PC-9 (cell line): ENCODE results near the gene BMPR1B. TPM values are rescaled to one million over a fixed set of nuclear protein-coding genes. Genes with fewer than 3 reads are reported as not detected.

Experiments
- BruUV-seq: library from RNA; stranded (reverse); fragments of 400-500 nt; replicated peaks from 2 replicates; lab custom pipeline; 2021; lab: Mats Ljungman, UMichigan
- CTCF ChIA-PET: fragments of 300-600 bp; sonication (Branson Sonifier 250); formaldehyde crosslinking; loops from one replicate; lab custom pipeline; 2022; ENCODE audit warnings: antibody characterized with exemption; lab: Charles Lee
- POLR2A ChIA-PET: fragments of 300-600 bp; sonication (Branson Sonifier 250); formaldehyde crosslinking; loops from one replicate; lab custom pipeline; 2022; ENCODE audit warnings: antibody characterized with exemption; ENCODE audit not compliant: unreplicated experiment; lab: Charles Lee
- DNase-seq, 2 experiments: peaks; one replicate each; pipeline versions ENCODE4 v3.0.0 to v3.0.0-alpha.2; 2015 to 2022; ENCODE audit warnings: mixed read lengths in 1 of 2
- H2AFZ ChIP-seq: fragments of 200-600 bp; sonication (generic); 2 replicates; pipeline ENCODE4 v1.8.1; 2017; ENCODE audit warnings: antibody characterized with exemption
- H3F3A ChIP-seq: fragments of 200-600 bp; sonication (generic); 2 replicates; pipeline ENCODE4 v1.8.1; 2017; ENCODE audit warnings: antibody characterized with exemption, mild to moderate bottlenecking, low read depth; ENCODE audit not compliant: insufficient read depth
- H3K27ac ChIP-seq: fragments of 200-600 bp; sonication (generic); 2 replicates; pipeline ENCODE4 v1.6.1; 2016; ENCODE audit warnings: mixed run types
- H3K27me3 ChIP-seq: fragments of 200-600 bp; sonication (generic); 2 replicates; pipeline ENCODE4 v1.6.1; 2016; ENCODE audit warnings: low read depth, mixed run types; ENCODE audit not compliant: insufficient read depth
- H3K36me3 ChIP-seq: fragments of 200-600 bp; sonication (generic); 2 replicates; pipeline ENCODE4 v1.6.1; 2016; ENCODE audit warnings: low read depth, mixed run types
- H3K4me1 ChIP-seq: fragments of 200-600 bp; sonication (generic); replicated peaks from 2 replicates; pipeline ENCODE4 v1.6.1; 2016; ENCODE audit warnings: mixed run types; ENCODE audit not compliant: insufficient read depth
- H3K4me2 ChIP-seq: fragments of 200-600 bp; sonication (generic); 2 replicates; pipeline ENCODE4 v1.6.1; 2017; ENCODE audit warnings: mixed run types
- H3K4me3 ChIP-seq: fragments of 200-600 bp; sonication (generic); 2 replicates; pipeline ENCODE4 v1.6.1; 2016; ENCODE audit warnings: mixed run types
- H3K79me2 ChIP-seq: fragments of 200-600 bp; sonication (generic); 2 replicates; pipeline ENCODE4 v1.6.1; 2017; ENCODE audit warnings: low read depth, mixed run types
- H3K9me2 ChIP-seq: fragments of 200-600 bp; sonication (generic); 2 replicates; pipeline ENCODE4 v1.8.1; 2017; ENCODE audit warnings: mild to moderate bottlenecking; ENCODE audit not compliant: insufficient read depth
- H3K9me3 ChIP-seq: fragments of 200-600 bp; sonication (generic); 2 replicates; pipeline ENCODE4 v1.8.1; 2016; ENCODE audit warnings: low read depth; ENCODE audit not compliant: insufficient read depth
- H4K20me1 ChIP-seq: fragments of 200-600 bp; sonication (generic); 2 replicates; pipeline ENCODE4 v1.8.1; 2017; ENCODE audit not compliant: insufficient read depth
- EZH2 ChIP-seq: fragments of 200-600 bp; sonication (generic); IDR thresholded peaks from 2 replicates; pipeline ENCODE4 v1.8.0; 2017; ENCODE audit warnings: antibody characterized with exemption, low read depth
- intact Hi-C: fragments of 100-400 bp; cut with micrococcal nuclease; formaldehyde crosslinking; loops from one replicate; pipeline ENCODE4 v1.10.0; 2022; ENCODE audit not compliant: unreplicated experiment
- total RNA-seq: library from RNA; stranded (reverse); gene quantifications from 2 replicates; pipeline ENCODE4 v1.2.3, GENCODE V29; 2021
- TF ChIP-seq, protein P1 (sequence below): fragments of 200-600 bp; sonication (generic); conservative IDR thresholded peaks from 2 replicates; pipeline ENCODE4 v1.6.1; 2017; ENCODE audit warnings: mixed run types, antibody characterized with exemption, mild to moderate bottlenecking, moderate library complexity

BMPR1B gene
- total RNA-seq, 1 experiment from 2014 or later: 1.1 TPM

DNA sequence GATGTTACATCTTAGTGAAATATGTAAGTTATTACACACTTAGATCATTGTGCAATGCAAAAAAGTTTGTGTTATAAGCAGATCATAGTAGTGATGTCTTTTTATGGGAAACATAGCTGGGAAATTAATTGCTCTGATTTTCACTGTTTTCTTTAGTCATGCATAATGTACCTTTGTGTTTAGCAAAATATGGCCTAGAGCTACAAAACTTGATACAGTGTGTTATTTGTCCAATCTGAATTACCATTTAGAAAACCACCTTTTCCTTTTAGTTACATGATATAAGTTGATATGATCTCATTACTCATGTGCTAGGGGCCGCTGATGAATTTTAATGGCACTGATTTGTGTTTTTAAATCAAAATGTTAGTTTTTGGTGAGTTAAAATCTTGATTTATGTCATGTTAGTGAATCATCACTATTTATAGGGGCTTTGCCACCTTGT, 2.0 kb downstream of the BMPR1B start:
- H4K20me1 ChIP-seq: no peaks in the 10 kb centered on the region
- H3K9me2 ChIP-seq: no peaks in the 10 kb centered on the region
- H3F3A ChIP-seq: no peaks in the 10 kb centered on the region
- TF ChIP-seq, protein P1, sequence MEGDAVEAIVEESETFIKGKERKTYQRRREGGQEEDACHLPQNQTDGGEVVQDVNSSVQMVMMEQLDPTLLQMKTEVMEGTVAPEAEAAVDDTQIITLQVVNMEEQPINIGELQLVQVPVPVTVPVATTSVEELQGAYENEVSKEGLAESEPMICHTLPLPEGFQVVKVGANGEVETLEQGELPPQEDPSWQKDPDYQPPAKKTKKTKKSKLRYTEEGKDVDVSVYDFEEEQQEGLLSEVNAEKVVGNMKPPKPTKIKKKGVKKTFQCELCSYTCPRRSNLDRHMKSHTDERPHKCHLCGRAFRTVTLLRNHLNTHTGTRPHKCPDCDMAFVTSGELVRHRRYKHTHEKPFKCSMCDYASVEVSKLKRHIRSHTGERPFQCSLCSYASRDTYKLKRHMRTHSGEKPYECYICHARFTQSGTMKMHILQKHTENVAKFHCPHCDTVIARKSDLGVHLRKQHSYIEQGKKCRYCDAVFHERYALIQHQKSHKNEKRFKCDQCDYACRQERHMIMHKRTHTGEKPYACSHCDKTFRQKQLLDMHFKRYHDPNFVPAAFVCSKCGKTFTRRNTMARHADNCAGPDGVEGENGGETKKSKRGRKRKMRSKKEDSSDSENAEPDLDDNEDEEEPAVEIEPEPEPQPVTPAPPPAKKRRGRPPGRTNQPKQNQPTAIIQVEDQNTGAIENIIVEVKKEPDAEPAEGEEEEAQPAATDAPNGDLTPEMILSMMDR: no peak
- no peak for TF ChIP-seq EZH2
- intact Hi-C loops: loop anchor here (5.0 to 10.0 kb wide), 3 partner anchors 65 to 338 kb away; no protein-coding TSS in a partner anchor
- no peak overlapping the region for H3K4me2 ChIP-seq
- POLR2A ChIA-PET: no interaction called here
- no peaks in the 10 kb centered on the region for H3K36me3 ChIP-seq
- H2AFZ ChIP-seq: no peak overlapping the region
- H3K27ac ChIP-seq: no peak overlapping the region
- peaks cover 11% of the 10 kb centered on the region for H3K27me3 ChIP-seq
- H3K79me2 ChIP-seq: no peaks in the 10 kb centered on the region
- H3K4me3 ChIP-seq: no peak overlapping the region
- CTCF ChIA-PET: no interaction called here
- BruUV-seq: no TSS peak
- no peak for DNase-seq
- 0 out of 2 replicates have a peak, but pooled peaks cover 4% of the 10 kb centered on the region for H3K4me1 ChIP-seq
- no peaks in the 10 kb centered on the region for H3K9me3 ChIP-seq

DNA sequence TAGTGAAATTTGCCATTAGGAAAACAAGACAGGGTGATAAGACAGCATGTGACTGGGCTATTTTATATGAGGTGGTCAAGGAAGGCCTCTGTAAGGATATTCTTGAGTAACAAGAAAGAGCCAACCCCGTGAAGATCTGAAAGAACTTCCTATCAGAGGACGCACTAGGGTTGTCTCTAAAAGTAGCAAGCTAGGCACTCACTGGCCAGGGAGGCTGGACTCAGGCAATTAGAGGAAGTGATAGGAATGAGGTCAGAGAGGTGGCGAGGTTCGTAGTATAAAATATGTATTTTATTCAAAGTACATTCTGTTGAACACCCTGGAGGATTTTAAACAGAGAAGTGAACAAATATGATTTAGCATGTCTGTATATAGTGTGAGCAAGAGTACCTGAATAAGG, 4.6 kb downstream of the BMPR1B start:
- H3K79me2 ChIP-seq: no peaks in the 10 kb centered on the region
- H3K27ac ChIP-seq: no peak overlapping the region
- no peak overlapping the region for H3K4me2 ChIP-seq
- H3K4me3 ChIP-seq: no peak overlapping the region
- H3K27me3 ChIP-seq: peaks cover 7% of the 10 kb centered on the region
- no peaks in the 10 kb centered on the region for H3K9me3 ChIP-seq
- CTCF ChIA-PET: no interaction called here
- intact Hi-C loops: no loop called here
- no peaks in the 10 kb centered on the region for H3K9me2 ChIP-seq
- DNase-seq: no peak
- no peak for TF ChIP-seq EZH2
- TF ChIP-seq, protein P1: no peak
- no peaks in the 10 kb centered on the region for H3K36me3 ChIP-seq
- no peaks in the 10 kb centered on the region for H3K4me1 ChIP-seq
- POLR2A ChIA-PET: no interaction called here
- H2AFZ ChIP-seq: no peak overlapping the region
- H3F3A ChIP-seq: 0 out of 2 replicates have a peak, but pooled peaks cover 3% of the 10 kb centered on the region
- no TSS peak for BruUV-seq
- no peaks in the 10 kb centered on the region for H4K20me1 ChIP-seq

DNA sequence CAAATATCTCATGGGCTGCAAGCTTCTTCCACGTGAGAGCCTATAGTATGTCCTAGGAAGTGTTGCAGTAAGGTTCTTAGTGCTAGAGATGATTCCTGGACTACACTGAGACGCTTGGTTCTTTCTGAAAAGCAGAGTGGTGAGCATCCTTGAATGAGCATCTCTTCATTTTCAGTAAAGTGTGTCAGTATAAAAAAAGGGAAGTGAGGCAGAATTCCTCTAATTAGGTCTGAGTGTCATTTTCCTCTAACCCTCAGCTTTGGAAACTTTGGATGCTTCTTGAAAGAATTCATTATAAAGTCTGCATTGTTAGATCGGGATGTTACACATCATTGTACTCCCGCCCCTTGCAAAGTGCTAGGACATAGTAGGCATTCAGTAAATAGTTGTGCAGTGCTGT, 5.2 kb downstream of the BMPR1B start:
- H3K79me2 ChIP-seq: no peaks in the 10 kb centered on the region
- peaks cover 7% of the 10 kb centered on the region for H3K27me3 ChIP-seq
- H4K20me1 ChIP-seq: no peaks in the 10 kb centered on the region
- CTCF ChIA-PET: no interaction called here
- H3K4me3 ChIP-seq: no peak overlapping the region
- TF ChIP-seq, protein P1: no peak
- no peak for TF ChIP-seq EZH2
- no peaks in the 10 kb centered on the region for H3K4me1 ChIP-seq
- no peak overlapping the region for H3K4me2 ChIP-seq
- no peaks in the 10 kb centered on the region for H3K36me3 ChIP-seq
- H2AFZ ChIP-seq: no peak overlapping the region
- intact Hi-C loops: no loop called here
- no TSS peak for BruUV-seq
- no peak overlapping the region for H3K27ac ChIP-seq
- 0 out of 2 replicates have a peak, but pooled peaks cover 3% of the 10 kb centered on the region for H3F3A ChIP-seq
- DNase-seq: no peak
- POLR2A ChIA-PET: no interaction called here
- H3K9me3 ChIP-seq: no peaks in the 10 kb centered on the region
- no peaks in the 10 kb centered on the region for H3K9me2 ChIP-seq
